Mucosa of descending colon (tissue), 3 donors: ENCODE data around the gene TNFRSF4. TPM values are rescaled to one million over a fixed set of nuclear protein-coding genes. Genes with fewer than 3 reads are reported as not detected.

ENCODE experiments used
- ATAC-seq: fragments of 200-7000 bp; cut with Tn5 transposase; one replicate; pipeline ENCODE4 v1.9.1; 2020; ENCODE audit warnings: mild to moderate bottlenecking, moderate library complexity
- DNase-seq, 3 donors: peaks; one replicate each; pipeline ENCODE4 v3.0.0-alpha.2; 2020
- H3K36me3 ChIP-seq: fragments of 200-600 bp; one replicate; pipeline ENCODE4 v1.8.0; 2021; ENCODE audit warnings: low read depth, mild to moderate bottlenecking
- H3K4me1 ChIP-seq: fragments of 200-600 bp; one replicate; pipeline ENCODE4 v1.8.0; 2021; ENCODE audit warnings: low read depth, mild to moderate bottlenecking
- H3K4me3 ChIP-seq: fragments of 200-600 bp; one replicate; pipeline ENCODE4 v1.8.0; 2021; ENCODE audit warnings: mild to moderate bottlenecking
- H3K9me3 ChIP-seq: fragments of 200-600 bp; one replicate; pipeline ENCODE4 v1.8.0; 2021; ENCODE audit warnings: mild to moderate bottlenecking
- CTCF ChIP-seq: fragments of 200-600 bp; IDR thresholded peaks from one replicate; pipeline ENCODE4 v1.8.0; 2022; ENCODE audit warnings: antibody characterized with exemption, mild to moderate bottlenecking
- intact Hi-C, 2 donors: fragments of 100-400 bp; cut with DNase I in 1 of 2; cut with micrococcal nuclease in 1 of 2; formaldehyde crosslinking; loops; one replicate each; pipeline versions ENCODE4 v1.11.0 to v1.11.1; 2022; cut with DNase I, micrococcal nuclease
- total RNA-seq, 3 donors: library from RNA; stranded (reverse); fragmentation: NEBNext Ultra II Directional in 2 of 3; extraction: Animal tissue kit (Norgen Biotek cat#: 25700) in 2 of 3; gene quantifications; one replicate each; pipeline versions ENCODE4 v1.2.1 to v1.2.4, GENCODE V29; 2021 to 2023
- donor health status: DM: no; HTN: no; CAD: no; lungs with moderate emphysema.
- donor health status: DM: no; HTN: no; CAD: no.
- donor health status: DM: no; HTN: yes; CAD: no.

The TNFRSF4 gene
- total RNA-seq, 3 donors from 2014 or later, result 0.69 to 1.2 (median 0.80) TPM

GRCh38 chr1:1243807-1244191, 29.8 kb upstream of the TNFRSF4 start:
- DNase-seq, result no peak
- Histone ChIP-seq H3K9me3 (no peaks in the 10 kb centered on the region), H3K36me3 (no peaks in the 10 kb centered on the region), H3K4me3 (no peak overlapping the region), H3K4me1 (peaks cover 6% of the 10 kb centered on the region)
- TF ChIP-seq CTCF, result no peak
- ATAC-seq, result peak; percentile 16
- intact Hi-C loops, result no loop called here

GRCh38 chr1:1243266-1243660, 29.3 kb upstream of the TNFRSF4 start:
- DNase-seq (no peak), ATAC-seq (no peak)
- Histone ChIP-seq H3K36me3 (no peaks in the 10 kb centered on the region), H3K4me1 (peaks cover 10% of the 10 kb centered on the region), H3K9me3 (no peaks in the 10 kb centered on the region), H3K4me3 (no peak overlapping the region)
- no peak for TF ChIP-seq CTCF
- intact Hi-C loops, result no loop called here

- intact Hi-C loops, result no loop called here
- Histone ChIP-seq H3K9me3 (no peaks in the 10 kb centered on the region), H3K4me3 (no peak overlapping the region), H3K4me1 (peaks cover 16% of the 10 kb centered on the region), H3K36me3 (no peaks in the 10 kb centered on the region)
- no peak for ATAC-seq
- DNase-seq, result no peak
- no peak for TF ChIP-seq CTCF
These were observed 28.7 kb upstream of the TNFRSF4 start for GRCh38 chr1:1242461-1243265.

GRCh38 chr1:1241588-1242219, 27.8 kb upstream of the TNFRSF4 start:
- Histone ChIP-seq H3K9me3 (no peaks in the 10 kb centered on the region), H3K36me3 (no peaks in the 10 kb centered on the region), H3K4me1 (peaks cover 24% of the 10 kb centered on the region), H3K4me3 (no peak overlapping the region)
- DNase-seq (no peak), ATAC-seq (no peak)
- TF ChIP-seq CTCF, result no peak
- intact Hi-C loops, result no loop called here

GRCh38 chr1:1240822-1241587, 27.1 kb upstream of the TNFRSF4 start:
- no peak for DNase-seq
- intact Hi-C loops, result no loop called here

More at GRCh38 chr1:1240822-1241587, 27.1 kb upstream of the TNFRSF4 start:
- Histone ChIP-seq H3K36me3 (no peaks in the 10 kb centered on the region), H3K4me1 (peaks cover 19% of the 10 kb centered on the region), H3K4me3 (no peak overlapping the region), H3K9me3 (no peaks in the 10 kb centered on the region)
- no peak for ATAC-seq
- no peak for TF ChIP-seq CTCF
